Kidney epithelial cell (primary cell): ENCODE data around the gene IGFN1. TPM values are rescaled to one million over a fixed set of nuclear protein-coding genes. Genes with fewer than 3 reads are reported as not detected.

Experiments
- DNase-seq: peaks from one replicate; pipeline ENCODE4 v3.0.0-alpha.2; 2010; ENCODE audit warnings: low read depth
- H3K27me3 ChIP-seq: 2 replicates; pipeline ENCODE4 v1.6.0; 2011; ENCODE audit warnings: low read length; ENCODE audit not compliant: control insufficient read depth, insufficient read depth
- H3K36me3 ChIP-seq: 2 replicates; pipeline ENCODE4 v1.5.1; 2011; ENCODE audit warnings: low read length; ENCODE audit not compliant: control insufficient read depth, insufficient read depth
- H3K4me3 ChIP-seq: 2 replicates; pipeline ENCODE4 v1.5.1; 2011; ENCODE audit warnings: low read depth, mild to moderate bottlenecking, control low read depth, low read length
- CTCF ChIP-seq: IDR thresholded peaks from 2 replicates; pipeline ENCODE4 v1.5.1; 2011; ENCODE audit warnings: mild to moderate bottlenecking, moderate library complexity, low read length, control low read depth, inconsistent platforms; ENCODE audit not compliant: insufficient read depth, poor library complexity, severe bottlenecking
- total RNA-seq: library from RNA; depleted of rRNA; stranded (reverse); fragments of >200 nt; gene quantifications from 2 replicates; pipeline ENCODE4 v1.2.3, GENCODE V29; 2015

The IGFN1 gene
- total RNA-seq, result 0.48 and 0.54 TPM in 2 replicates

DNA sequence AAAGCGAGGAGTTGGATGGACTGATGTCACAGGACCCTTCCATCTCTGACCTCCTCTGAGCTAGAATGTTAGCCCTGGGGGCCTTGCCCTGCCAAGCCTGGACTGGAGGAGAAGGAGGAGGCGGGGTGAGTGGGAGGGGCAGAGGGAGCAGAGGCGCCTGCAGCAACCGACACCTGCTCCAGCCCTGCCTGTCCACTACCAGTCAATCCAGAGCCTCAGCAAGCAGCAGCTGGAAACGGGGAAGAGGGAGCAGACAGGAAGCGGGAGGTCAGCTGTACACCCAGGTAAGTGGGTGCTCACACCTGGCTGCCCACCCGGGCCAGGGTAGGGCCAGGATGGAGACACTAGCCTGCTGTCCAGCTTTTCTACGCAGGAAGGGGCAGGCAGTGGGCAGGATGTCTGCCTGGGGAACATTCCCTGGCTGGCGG is at the start of gene IGFN1:
IGFN1 (plus strand) TSS at position 201 of the 428 bp plus-strand sequence. CDS start 2,470 bp downstream, outside the sequence.
- Histone ChIP-seq H3K4me3 (no peak within 1 kb of the TSS), H3K27me3 (no peaks in the 10 kb centered on the region), H3K36me3 (no peaks in the 10 kb centered on the region)
- DNase-seq, result no peak
- no peak for TF ChIP-seq CTCF

GRCh38 chr1:201140941-201141260 is 49.7 kb upstream of the IGFN1 start:
- H3K27me3 ChIP-seq, result no peaks in the 10 kb centered on the region
- TF ChIP-seq CTCF, result no peak
- H3K4me3 ChIP-seq, result no peak overlapping the region
- no peak for DNase-seq
- H3K36me3 ChIP-seq, result peaks cover 6% of the 10 kb centered on the region

DNA sequence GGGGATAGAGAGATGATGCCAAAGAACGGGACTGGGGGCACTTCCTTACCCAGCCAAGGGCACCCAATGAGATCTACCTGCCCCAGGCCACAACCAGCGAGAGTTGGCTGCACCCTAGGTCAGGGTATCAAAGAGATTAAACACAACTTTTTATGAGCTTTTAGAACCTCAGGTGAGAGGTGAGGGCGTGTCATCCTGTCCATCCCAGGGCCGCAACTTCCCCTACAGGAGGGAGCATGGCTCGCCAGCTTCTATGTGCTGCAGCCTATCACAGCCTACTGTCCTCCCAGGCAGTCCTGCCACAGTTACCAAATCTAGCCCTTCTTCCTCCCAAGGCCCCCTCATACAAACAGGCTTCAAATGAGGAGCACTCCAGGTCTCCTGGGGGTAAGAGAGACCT is 49.2 kb upstream of the IGFN1 start:
- TF ChIP-seq CTCF, result no peak
- Histone ChIP-seq H3K27me3 (no peaks in the 10 kb centered on the region), H3K4me3 (no peak overlapping the region), H3K36me3 (peaks cover 6% of the 10 kb centered on the region)
- no peak for DNase-seq

GRCh38 chr1:201142011-201142848 is 48.4 kb upstream of the IGFN1 start:
- H3K36me3 ChIP-seq, result peaks cover 6% of the 10 kb centered on the region
- no peaks in the 10 kb centered on the region for H3K27me3 ChIP-seq
- TF ChIP-seq CTCF, result no peak

DNA sequence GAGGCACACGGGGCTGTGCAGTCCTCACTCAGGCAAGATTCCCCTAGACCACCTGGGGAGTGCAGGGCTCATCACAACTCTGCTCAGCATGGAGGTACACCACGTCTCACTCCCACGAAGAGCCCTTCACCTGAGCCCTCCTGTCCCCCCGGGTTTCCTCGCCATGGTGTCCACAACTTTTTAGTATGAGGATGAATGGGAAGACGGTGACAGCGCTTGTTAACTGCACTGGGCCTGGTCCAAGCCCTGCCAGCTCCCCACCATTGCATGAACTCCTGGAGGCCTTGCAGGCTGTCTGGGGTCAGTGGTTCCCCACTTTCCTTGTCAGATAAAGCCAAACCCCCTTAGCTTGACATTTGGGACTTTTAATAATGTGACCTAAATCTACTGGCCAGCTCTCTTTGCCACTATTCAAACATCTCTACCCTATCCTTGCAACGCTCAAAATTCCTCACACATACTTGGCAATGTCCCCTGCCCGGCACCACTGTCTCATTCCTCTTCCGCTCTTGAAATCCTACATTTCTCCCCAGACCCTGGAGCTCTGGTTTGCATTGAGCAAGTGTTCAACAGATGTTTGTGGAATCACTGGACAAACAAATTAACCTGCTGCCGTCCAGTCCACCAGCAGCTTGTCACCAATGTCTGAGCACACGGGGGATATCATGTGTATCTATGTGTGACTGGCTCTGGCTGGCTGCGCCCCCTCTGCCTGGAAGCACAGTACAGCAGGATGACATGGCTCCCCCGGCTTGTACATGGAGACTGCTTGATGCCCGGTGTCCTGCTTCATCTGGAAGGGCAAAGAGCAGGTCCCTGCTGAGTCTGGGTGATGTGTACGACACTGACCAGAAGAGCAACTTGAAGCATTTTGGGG is 47.5 kb upstream of the IGFN1 start:
- TF ChIP-seq CTCF, result no peak
- no peaks in the 10 kb centered on the region for H3K27me3 ChIP-seq
- peaks cover 6% of the 10 kb centered on the region for H3K36me3 ChIP-seq
- H3K4me3 ChIP-seq, result no peak overlapping the region
- DNase-seq, result no peak

More at GRCh38 chr1:201142011-201142848, 48.4 kb upstream of the IGFN1 start:
- no peak for DNase-seq
- H3K4me3 ChIP-seq, result no peak overlapping the region
